ENCODE measurements around the gene WIPF3. TPM values are rescaled to one million over a fixed set of nuclear protein-coding genes. Genes with fewer than 3 reads are reported as not detected.

The WIPF3 gene
- total and polyA plus RNA-seq, 2 of the 4 experiments (the other 2 are of a cell fraction) = not detected

DNA sequence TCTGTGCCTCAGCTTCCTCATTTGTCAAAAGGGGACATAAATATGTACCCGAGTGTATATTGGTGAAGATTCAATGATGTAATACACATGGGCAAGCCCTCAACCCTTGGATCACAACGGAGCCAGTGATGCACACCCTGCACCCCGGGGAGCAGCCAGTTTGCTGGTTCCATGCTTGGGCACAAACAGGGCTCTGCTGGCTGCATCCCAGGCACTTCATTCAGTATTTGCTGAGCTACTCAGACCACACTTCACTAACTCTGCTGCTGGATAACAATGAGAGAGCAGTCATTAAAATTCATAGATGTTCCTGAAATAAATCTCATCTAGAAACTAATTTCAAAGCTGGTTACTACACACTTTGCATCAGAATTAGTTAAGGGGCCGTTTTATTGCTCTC lies 111.3 kb downstream of the WIPF3 start:
- H3K36me3 ChIP-seq (ENCODE audit: control insufficient read depth, insufficient read depth, low read length) = peaks cover 17% of the 10 kb centered on the region
- H3K56ac ChIP-seq (ENCODE audit: extremely low read depth, insufficient read depth, low read length) = no peak overlapping the region
- no peak overlapping the region for H3K23ac ChIP-seq (ENCODE audit: low read depth, low read length)
- no peak overlapping the region for H4K8ac ChIP-seq (ENCODE audit: low read depth in 2 of 2, low read length in 2 of 2)
- ATAC-seq (ENCODE audit: low read depth) = no peak
- H3K4me3 ChIP-seq (ENCODE audit: insufficient read depth, low read depth, low read length) = no peak overlapping the region
- no peak overlapping the region for H2BK5ac ChIP-seq (ENCODE audit: low read depth, low read length, poor library complexity, severe bottlenecking)
- H3K18ac ChIP-seq (ENCODE audit: low read depth, low read length) = no peak overlapping the region
- WGBS, 2 experiments (ENCODE audit: extremely low coverage in 2 of 2, insufficient read length in 1 of 2) = 100% methylated on average over 1 of the region's 4 CpGs; no CpG with 5 or more reads in 1 of the 2 experiments
- H3K27me3 ChIP-seq (ENCODE audit: control insufficient read depth, insufficient read depth, low read length) = no peaks in the 10 kb centered on the region
- H3K9me3 ChIP-seq (ENCODE audit: control insufficient read depth, insufficient read depth, low read length) = no peaks in the 10 kb centered on the region
- no peak overlapping the region for H2AFZ ChIP-seq (replicated peaks; ENCODE audit: low read length, poor library complexity)
- no peak overlapping the region for H3K9ac ChIP-seq (ENCODE audit: low read depth, low read length)
- no peak overlapping the region for H2BK15ac ChIP-seq (ENCODE audit: low read depth, low read length)
- DNase-seq = no peak
- no peak overlapping the region for H3K27ac ChIP-seq (ENCODE audit: insufficient read depth, low read length)
- H2AK5ac ChIP-seq (ENCODE audit: low read depth, low read length) = no peak overlapping the region
- intact Hi-C loops (cut with micrococcal nuclease) = no loop called here
- H3K4me2 ChIP-seq (ENCODE audit: low read depth, low read length) = no peak overlapping the region
- H2BK20ac ChIP-seq (ENCODE audit: low read depth, low read length) = no peak overlapping the region
- no peak overlapping the region for H2AK9ac ChIP-seq (replicated peaks; ENCODE audit: low read depth, low read length, poor library complexity)
- ChIA-PET POLR2A (ENCODE audit: unreplicated experiment) (no interaction called here), CTCF (interaction anchor here (0.7 kb wide), 1 partner anchor 405 kb away, joined by 3 read pairs; no protein-coding TSS in a partner anchor)
- dilution Hi-C loops (cut with HindIII; ENCODE audit: low sequenced_read_pairs, unreplicated experiment) = no loop called here
- H4K20me1 ChIP-seq (ENCODE audit: insufficient read depth, low read length) = peaks cover 5% of the 10 kb centered on the region; the same call in 1 of the 2 replicates
- no peaks in the 10 kb centered on the region for H3K4me1 ChIP-seq (ENCODE audit: control insufficient read depth, insufficient read depth, low read length)
- H4K91ac ChIP-seq (ENCODE audit: insufficient read depth, low read depth, low read length) = no peak overlapping the region
- in situ Hi-C loops (cut with MboI; ENCODE audit: low sequenced_read_pairs) = no loop called here
- TF ChIP-seq CEBPB (IDR thresholded peaks at IDR 0.05; ENCODE audit: low read depth, low read length) (no peak), CHD1 (IDR thresholded peaks at IDR 0.05; ENCODE audit: low read depth, low read length) (no peak), MXI1 (IDR thresholded peaks at IDR 0.05; ENCODE audit: borderline replicate concordance, low read depth, low read length) (no peak), NFE2L2 (IDR thresholded peaks at IDR 0.05; ENCODE audit: low read depth, low read length) (no peak), SMC3 (IDR thresholded peaks at IDR 0.05; ENCODE audit: low read depth, low read length) (no peak)
- TF ChIP-seq, protein P1, sequence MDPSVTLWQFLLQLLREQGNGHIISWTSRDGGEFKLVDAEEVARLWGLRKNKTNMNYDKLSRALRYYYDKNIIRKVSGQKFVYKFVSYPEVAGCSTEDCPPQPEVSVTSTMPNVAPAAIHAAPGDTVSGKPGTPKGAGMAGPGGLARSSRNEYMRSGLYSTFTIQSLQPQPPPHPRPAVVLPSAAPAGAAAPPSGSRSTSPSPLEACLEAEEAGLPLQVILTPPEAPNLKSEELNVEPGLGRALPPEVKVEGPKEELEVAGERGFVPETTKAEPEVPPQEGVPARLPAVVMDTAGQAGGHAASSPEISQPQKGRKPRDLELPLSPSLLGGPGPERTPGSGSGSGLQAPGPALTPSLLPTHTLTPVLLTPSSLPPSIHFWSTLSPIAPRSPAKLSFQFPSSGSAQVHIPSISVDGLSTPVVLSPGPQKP (IDR thresholded peaks at IDR 0.05; ENCODE audit: borderline replicate concordance, low read depth, low read length) = no peak
- peaks cover 3 to 6% of the 10 kb centered on the region in 2 experiments; a peak in 2 of 4 replicates for H3K79me1 ChIP-seq (ENCODE audit: low read depth in 1 of 2, low read length in 2 of 2)
- H4K5ac ChIP-seq (ENCODE audit: low read depth, low read length) = no peak overlapping the region
- H3K9me1 ChIP-seq (ENCODE audit: insufficient read depth, low read length) = no peaks in the 10 kb centered on the region
- H3K14ac ChIP-seq (replicated peaks; ENCODE audit: low read depth, low read length) = no peak overlapping the region
- no TSS peak for BruUV-seq (replicated peaks)
- no peak overlapping the region for H3K4ac ChIP-seq (ENCODE audit: low read depth, low read length)
- no peak overlapping the region for H2BK120ac ChIP-seq (ENCODE audit: low read depth, low read length)

Measured in IMR-90 (cell line).